HG03045 (cell line): ENCODE data around the gene OR6C75.
"Not testable (repeated sequence)": the region's sequence is repeated elsewhere in the genome, so short reads cannot be mapped to it uniquely, and the experiment has no call there.

Experiments
- ATAC-seq: cut with Tn5 transposase; IDR thresholded peaks from one replicate; pipeline ENCODE4 v1.9.1; 2021; ENCODE audit warnings: mild to moderate bottlenecking, moderate library complexity; ENCODE audit not compliant: unreplicated experiment

Gene OR6C75

GRCh38 chr12:55362675-55363074 is at the start of gene OR6C75:
Gene OR6C75, plus strand, starts transcription at chr12:55362975. Its CDS starts 2,136 bp downstream, at chr12:55365111.
- no peak for ATAC-seq

DNA sequence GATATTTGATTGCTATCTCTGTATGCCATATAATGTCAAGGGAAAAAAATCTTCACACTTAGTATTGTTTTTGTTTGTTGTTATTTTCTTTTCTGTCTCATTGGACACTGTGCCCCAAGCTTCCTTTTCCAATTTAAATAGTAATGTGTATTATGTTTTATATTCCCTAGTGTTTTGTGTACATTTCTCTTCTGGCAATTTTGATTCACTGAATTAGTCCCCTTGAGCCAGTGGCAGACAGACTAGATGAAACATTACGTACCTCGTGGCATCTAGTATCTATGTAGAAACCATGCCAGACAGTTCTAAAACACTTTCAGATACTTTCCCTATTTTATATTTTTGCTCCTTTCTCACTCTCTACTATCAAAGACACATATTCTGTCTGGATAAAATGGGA is 48.7 kb upstream of the OR6C75 start, which contains the start of gene OR6C1:
OR6C1 (plus strand) TSS at position 301 of the 400 bp plus-strand sequence. CDS start 6,257 bp downstream, outside the sequence.
- ATAC-seq, result no peak

- no peak for ATAC-seq
Measured at GRCh38 chr12:55320201-55320600, 42.6 kb upstream of the OR6C75 start.

- ATAC-seq, result not testable (repeated sequence)
Measured at GRCh38 chr12:55325801-55326200, 37.0 kb upstream of the OR6C75 start.

- ATAC-seq, result no peak
Measured at GRCh38 chr12:55330446-55330845, 32.3 kb upstream of the OR6C75 start, which contains the start of gene OR6C3. Gene OR6C3, plus strand, starts transcription at chr12:55330746. Its CDS starts 955 bp downstream, at chr12:55331701.

DNA sequence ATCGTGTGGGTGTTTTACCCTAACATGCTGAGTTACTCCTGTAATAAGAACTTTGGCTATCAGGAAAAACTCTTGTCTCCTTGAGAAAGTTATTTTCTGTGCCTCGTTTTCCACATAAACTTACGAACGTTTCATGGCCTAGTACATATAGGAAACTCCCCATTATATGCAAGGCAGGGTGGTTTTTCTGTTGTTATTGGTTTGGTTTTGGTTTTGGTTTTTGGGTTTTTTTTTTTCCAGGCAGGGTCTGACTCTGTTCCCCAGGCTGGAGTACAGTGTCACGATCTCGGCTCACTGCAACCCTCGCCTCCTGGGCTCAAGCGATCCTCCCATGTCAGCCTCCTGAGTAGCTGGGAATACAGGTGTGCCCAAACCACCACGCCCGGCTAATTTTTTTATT is 26.8 kb upstream of the OR6C75 start:
- ATAC-seq, result no peak

DNA sequence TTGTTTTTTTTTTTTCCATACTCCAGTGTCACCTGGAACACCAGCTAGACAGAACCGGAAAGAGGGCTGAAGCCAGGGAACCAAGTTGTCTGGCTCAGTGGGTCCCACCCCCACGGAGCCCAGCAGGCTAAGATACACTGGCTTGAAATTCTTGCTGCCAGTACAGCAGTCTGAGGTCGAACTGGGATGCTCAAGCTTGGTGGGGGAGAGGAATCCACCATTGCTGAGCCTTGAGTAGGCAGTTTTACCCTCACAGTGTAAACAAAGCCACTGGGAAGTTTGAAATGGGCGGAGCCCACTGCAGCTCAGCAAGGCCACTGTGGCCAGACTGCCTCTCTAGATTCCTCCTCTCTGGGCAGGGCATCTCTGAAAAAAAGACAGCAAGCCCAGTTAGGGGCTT is 7.4 kb upstream of the OR6C75 start:
- not testable (repeated sequence) for ATAC-seq

GRCh38 chr12:55365086-55365485 is 2.3 kb downstream of the OR6C75 start:
- no peak for ATAC-seq

DNA sequence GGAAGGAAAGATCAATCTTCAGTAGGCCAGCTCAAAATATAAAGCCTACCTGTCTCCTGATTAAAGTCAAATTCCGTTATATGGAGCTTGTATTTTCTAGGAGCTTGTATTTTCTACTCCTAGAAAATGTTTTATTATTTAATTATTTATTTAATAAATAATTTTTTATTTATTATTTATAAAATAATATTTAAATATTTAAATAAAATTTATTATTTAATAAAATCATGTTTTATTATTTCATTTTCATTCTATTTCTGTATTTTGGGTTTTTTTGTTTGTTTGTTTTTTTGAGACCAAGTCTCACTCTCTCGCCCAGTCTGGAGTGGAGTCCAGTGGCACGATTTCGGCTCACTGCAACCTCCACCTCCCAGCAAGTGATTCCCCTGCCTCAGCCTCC is 9.7 kb downstream of the OR6C75 start:
- ATAC-seq, result no peak

GRCh38 chr12:55385891-55386290 is 23.1 kb downstream of the OR6C75 start:
- ATAC-seq, result no peak

DNA sequence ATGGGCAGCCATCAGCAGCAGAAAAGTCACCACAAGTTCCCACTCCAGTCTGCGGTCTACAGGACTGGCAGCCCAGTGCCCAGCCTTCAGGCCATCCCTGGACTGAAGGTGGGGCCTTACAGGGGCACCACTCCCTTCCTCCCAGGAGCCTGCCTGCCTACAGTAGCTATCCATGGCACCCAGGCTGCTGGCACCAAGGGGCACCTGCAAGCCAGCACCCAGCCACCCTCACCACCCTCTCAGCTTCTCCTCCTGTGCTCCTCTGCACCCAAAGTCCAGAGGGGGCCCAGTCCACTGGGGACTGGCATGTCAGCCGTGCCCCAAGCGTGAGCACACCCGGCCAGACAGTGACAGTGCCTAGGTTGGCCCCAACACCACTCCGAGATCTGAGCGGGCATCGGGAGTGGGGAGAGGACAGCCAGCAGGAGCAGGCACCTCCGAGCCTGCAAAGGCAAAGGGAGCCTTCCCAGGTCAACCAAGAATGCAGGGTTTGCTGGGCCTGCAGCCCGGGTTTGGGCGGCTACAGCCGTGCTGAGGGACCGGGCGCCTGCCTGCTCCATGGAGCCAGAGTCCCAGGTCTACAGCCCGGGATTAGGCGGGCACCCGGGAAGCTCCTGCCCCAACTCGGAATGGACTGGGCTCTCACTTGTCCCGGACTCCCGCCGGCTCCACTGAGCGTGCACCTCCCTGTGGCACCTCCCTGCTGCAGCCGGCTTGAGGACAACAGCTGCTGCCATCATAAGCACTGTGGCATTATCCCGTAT is 29.4 kb downstream of the OR6C75 start:
- ATAC-seq, result no peak

GRCh38 chr12:55396326-55396725 is 33.6 kb downstream of the OR6C75 start:
- no peak for ATAC-seq

GRCh38 chr12:55400229-55400628 is 37.5 kb downstream of the OR6C75 start, which contains the start of gene OR6C65:
Gene OR6C65, plus strand, starts transcription at chr12:55400529. Its CDS starts 0 bp downstream, at chr12:55400529.
- no peak for ATAC-seq

GRCh38 chr12:55407866-55408265 is 45.1 kb downstream of the OR6C75 start:
- ATAC-seq, result no peak

- not testable (repeated sequence) for ATAC-seq
Measured at GRCh38 chr12:55409133-55409532, 46.4 kb downstream of the OR6C75 start.

GRCh38 chr12:55412138-55412537 is 49.4 kb downstream of the OR6C75 start:
- ATAC-seq, result not testable (repeated sequence)

DNA sequence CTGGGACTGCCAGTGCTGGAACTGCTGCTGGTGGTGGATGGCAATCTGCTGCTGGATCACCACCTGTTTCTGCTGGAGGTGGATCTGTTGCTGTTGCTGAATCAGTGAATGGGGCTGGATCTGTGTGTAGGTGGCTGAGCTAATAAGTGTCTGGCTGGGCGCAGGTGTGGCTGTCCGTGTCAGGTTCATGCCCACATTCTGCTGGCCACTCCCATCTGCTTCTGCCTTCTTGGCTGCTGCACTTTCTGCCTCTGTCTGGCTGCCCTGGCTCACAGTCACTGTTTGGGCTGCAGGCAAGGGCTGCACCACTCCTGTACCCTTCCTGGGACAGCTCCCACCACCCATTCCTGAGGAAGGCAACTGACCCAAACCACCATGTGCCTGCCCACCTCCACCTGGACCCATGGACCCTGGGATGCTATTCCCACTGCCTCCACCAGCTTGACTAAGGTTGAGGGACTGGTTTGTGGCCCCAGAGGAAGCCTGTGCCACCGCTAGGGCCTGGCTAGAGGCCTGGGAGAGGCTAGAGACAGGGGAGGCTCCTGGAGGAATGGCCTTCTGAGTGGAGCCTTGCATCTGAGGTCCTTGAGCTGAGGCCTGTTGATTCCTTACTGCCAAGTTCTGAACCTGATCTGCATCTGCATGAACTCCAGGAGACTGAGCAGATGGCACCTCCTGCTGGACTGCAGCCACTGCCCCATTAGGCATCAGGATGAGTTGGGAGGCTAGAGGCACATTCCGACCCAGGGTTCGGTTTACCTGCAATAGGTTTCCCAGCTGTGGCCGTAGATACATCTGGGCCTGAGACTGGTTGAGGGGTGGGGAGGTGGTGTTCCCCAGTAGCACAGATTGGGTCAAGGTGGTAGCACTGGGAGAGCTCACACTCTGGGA is 51.0 kb downstream of the OR6C75 start:
- ATAC-seq, result not testable (repeated sequence)

DNA sequence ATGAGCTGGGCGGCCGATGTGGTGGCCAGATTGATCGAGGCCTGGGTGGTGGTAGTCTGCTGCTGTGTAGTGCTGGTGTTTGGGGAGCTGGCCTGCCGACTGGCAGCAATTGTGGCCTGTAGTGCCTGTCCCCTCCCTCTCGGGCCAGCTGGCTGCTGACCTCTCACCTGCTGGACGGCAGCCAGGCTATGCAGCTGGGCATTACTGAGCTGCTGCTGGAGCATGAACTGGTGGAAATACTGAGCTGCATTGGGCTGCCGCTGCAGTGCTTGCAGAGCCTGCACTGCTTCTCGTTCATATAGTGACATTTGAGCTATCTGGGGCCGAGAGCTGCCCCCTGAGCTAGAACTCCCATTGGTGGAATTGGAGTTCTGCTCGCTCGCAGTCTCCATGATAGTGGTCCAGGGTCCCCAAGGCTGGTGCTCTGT is 51.6 kb downstream of the OR6C75 start:
- not testable (repeated sequence) for ATAC-seq

GRCh38 chr12:55414889-55415288 is 52.1 kb downstream of the OR6C75 start:
- ATAC-seq, result not testable (repeated sequence)

DNA sequence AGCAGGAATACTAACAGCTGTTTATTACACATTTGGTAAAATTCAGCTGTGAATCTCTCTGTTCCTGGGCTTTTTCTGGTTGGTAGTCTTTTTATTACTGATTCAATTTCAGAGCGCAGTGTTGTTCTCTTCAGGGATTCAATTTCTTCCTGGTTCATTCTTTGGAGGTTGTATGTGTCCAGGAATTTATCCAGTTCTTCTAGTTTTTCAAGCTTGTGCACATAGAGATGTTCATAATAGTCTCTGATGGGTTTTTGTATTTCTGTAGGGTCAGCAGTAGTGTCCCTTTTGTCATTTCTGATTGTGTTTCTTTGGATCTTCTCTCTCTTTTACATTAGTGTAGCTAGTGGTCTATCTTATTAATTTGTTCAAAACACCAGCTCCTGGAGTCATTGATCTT is 54.2 kb downstream of the OR6C75 start:
- ATAC-seq, result no peak
